Hair follicle dermal papilla cell (primary cell): ENCODE results near the gene ENTR1. TPM values are rescaled to one million over a fixed set of nuclear protein-coding genes. Genes with fewer than 3 reads are reported as not detected.

ENCODE experiments used
- total RNA-seq: library from RNA; depleted of rRNA; stranded (reverse); fragments of >200 nt; gene quantifications from 2 replicates; pipeline ENCODE4 v1.2.3, GENCODE V29; 2012

Gene ENTR1, protein sequence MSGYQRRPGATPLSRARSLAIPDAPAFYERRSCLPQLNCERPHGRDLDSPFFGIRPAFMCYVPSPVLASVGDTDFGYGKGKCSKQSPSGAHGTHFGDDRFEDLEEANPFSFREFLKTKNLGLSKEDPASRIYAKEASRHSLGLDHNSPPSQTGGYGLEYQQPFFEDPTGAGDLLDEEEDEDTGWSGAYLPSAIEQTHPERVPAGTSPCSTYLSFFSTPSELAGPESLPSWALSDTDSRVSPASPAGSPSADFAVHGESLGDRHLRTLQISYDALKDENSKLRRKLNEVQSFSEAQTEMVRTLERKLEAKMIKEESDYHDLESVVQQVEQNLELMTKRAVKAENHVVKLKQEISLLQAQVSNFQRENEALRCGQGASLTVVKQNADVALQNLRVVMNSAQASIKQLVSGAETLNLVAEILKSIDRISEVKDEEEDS
- total RNA-seq, result 26.2 and 33.1 TPM in 2 replicates

DNA sequence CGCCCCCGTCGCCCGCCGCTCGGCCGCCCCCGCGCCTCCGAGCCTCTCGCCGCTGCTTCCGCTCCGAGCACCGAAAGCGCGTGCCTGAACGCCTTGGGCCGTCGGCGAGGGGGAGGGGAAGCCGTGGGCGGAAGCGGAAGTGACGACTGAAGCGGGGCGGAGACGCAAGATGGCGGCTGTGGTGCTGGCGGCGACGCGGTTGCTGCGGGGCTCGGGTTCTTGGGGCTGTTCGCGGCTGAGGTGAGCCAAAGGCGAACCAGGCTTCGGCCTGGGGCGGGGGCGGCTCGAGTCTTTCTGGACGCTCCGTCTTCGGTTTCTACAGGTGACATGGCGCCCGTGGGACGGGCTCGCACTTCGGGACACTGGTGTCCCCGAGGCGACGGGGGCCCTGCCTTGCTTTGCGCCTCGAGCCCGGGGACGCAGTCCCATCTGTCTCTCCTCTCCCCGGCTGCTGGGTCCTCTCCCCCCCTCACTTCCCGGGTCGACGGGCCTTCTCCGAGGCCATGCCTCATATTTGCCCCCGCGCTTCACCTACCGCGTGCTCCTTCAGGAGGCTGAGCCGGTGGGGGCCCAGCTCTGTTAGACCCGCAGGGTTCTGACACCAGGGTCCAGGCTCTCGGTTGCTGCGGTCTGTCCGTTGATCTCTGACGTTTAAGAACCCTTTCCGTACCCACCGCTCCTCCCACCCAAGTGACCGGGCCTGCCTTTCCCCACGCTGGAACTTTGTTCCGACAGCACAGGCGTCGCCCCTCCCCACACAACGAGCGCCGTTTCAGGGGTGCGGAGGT is at the start of gene ENTR1, which contains the start of gene PMPCA:
Gene ENTR1, minus strand, starts transcription at position 115 of the 788 bp plus-strand sequence. CDS start 217 bp downstream, outside the sequence.
Gene PMPCA, plus strand, starts transcription at position 159 of the 788 bp plus-strand sequence. Its CDS starts 11 bp downstream, at position 170.

DNA sequence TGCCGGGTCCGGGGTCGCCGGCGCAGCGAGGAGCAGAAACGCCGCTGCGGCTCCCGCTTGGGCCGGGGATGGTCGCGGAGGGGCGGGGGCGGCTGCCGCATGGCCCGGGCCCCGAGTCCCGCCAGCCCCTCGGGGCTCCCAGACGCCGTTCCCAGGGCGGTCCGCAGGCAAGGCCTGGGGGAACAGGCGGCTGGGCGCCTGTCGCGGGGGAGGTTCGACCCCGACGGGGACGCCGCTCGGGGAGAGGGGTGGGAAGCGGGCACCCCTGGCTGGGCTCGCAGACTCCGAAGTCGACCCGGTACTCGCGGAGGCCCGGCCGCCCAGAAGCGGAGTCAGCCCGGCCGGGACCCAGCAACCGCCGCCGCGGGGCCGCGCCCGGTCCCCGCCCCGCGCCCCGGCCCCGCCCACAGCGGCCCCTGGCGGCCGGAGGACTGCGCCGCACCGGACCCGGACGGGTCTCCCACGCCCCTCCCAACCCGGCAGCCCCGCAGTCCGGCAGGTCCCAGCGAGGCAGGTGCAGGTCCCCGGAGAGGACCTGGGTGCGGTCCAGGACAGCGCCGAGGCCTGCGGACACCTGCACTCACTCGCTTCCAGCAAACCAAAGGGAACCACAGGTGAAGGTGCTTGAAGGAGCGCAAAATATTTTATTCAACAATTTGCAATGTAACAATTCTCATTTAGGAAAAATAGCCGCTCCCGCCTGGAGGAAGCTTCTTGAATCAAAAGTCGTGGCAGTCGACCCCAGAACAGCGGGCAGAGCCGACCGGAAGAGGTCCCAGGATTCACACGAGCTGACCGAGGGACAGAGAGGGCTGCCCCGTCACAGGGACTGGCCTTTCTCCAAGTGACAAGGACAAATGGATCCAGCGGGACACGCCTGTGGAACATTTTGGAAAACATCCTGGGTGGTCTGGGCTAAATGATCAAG is 29.3 kb upstream of the ENTR1 start, which contains the start of gene INPP5E:
Gene INPP5E, minus strand, starts transcription at position 365 of the 928 bp plus-strand sequence. CDS start 426 bp downstream, outside the sequence.

DNA sequence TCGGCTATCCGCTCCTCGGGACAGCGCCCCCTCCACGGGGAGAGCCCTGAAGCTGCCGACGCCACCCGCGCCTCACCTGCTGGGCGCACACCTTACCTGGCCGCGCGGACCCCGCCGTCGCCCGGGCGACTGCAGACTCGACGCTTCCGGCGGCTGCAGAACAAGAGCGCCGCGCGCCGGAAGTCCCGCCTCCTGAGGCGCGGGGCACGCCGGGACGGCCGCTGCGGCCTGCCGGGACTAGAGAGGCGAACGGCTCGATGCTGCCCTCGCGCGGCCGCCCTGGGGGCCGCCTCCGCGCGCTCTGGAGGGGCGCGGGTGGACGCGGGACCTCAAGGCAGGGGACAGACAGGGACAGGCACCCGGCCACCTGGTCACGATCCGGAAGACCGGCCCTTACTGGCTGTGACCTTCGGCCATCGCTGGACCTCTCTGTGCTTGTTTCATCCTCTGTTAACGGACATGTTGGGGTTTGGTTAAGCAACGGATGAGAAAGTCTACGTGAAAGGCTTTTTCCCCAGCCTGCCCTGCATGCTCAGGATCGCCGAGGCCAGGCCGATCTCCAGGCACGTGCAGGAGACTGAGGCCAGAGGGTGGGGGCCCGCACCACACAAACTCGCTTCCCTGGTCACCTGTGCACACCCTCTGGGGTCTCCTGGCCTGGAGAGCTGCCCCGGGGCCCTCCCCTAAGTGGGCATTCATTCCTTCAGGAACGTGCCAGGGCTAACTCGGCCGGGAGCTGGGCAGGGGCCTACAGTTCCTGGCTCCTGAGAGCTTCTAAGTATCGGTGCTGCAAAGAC is 10.2 kb downstream of the ENTR1 start, which contains the start of gene SNAPC4:
Gene SNAPC4, minus strand, starts transcription at position 133 of the 797 bp plus-strand sequence. CDS start 1,742 bp downstream, outside the sequence.

DNA sequence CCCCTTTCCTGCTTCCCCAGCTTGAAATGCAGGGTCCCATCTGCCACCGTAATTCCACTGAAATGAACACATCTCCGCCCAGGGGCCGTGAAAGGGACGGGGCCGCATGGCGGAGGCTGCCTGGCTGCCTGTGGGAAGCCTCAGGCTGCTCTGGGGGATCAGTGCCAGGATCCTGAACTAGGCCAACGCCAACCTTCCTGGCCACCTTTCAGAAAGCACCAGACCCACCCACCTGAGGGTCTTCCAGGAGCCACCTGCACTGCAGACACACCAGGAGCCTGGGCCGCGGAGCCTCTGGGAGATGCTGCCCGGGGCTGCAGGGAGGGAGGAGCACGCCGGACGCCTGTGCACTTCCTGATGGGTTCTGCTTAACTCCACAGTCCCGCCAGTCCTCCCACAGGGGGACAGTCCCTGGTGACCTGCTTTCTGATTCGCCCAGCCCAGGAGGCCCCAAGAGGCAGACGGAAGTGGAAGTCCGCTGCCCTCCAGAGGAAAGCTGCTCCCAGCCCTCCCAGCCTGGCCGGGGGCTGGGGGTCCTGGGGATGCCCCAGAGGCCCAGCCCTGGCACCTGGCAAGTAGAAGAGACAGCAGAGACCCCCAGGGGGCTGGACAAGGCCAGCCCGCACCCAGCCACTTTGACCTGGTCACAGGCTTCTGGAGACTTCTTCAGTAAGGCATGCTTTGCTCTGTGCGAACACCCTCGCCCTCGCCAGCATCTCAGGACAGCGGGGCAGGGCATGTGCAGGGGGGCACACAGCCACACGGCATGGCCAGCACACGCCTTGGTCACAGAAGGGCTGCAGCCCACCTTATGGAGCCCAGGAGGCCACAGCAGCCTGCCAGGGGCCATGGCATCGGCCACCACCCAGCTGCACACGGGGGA is 36.9 kb downstream of the ENTR1 start, which contains the start of gene CARD9:
Gene CARD9, minus strand, starts transcription at position 370 of the 883 bp plus-strand sequence. CDS start 1,591 bp downstream, outside the sequence.

DNA sequence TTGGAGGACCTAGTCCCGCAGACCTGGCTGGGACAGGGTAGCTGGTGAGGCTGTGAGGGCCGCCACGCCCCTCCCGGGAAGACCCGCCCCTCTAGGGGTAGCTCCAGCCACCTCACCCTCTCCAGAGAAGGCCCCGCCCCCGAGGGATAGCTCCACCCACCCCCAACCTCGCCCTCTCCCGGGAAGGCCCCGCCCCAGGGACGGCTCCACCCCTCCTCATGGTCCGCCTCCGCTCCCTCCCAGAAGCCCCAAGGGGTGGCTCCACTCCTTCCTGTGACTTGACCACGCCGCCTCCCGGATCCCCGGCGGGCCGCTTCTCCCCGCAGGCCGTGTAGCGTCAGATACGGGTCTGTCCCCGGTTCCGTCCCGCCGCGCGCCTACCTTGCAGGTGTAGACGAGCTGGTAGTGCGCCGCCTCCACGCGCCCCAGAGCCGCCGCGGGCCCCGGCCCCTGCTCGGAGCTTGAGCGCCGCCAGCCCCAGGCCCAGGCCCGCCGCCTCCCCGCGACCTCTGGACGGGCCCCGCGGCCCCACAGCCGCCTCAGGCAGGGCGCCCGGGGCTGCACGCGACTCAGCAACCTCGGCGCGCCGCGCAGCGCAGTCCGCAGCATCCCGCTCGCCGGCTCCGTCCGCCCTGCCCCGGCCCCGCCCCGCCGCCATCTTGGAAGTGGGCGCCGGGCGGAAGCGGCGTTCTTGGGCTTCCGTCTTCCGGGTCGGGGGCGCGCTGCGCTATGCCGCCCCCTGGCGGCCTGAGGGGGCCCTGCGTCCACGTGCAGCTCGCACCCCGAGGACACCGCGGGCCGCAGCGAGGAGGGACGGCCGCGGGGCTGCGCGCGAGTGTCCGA is 47.1 kb downstream of the ENTR1 start, which contains the start of gene DNLZ:
Gene DNLZ, minus strand, starts transcription at position 639 of the 843 bp plus-strand sequence. Its CDS starts 30 bp downstream, at position 609.

Other genes with a start within 250 kb of the ENTR1 start
- not detected in 2 replicates for gene LHX3, start 205.5 kb downstream of the ENTR1 start, total RNA-seq
- gene QSOX2, start 164.8 kb downstream of the ENTR1 start, total RNA-seq, result 10.9 and 11.5 TPM in 2 replicates
- gene CCDC187, start 106.5 kb downstream of the ENTR1 start, total RNA-seq, result not detected in 2 replicates
- 74.6 and 85.5 TPM in 2 replicates for gene GPSM1, start 83.1 kb downstream of the ENTR1 start, total RNA-seq
- gene DNLZ, start 46.9 kb downstream of the ENTR1 start, total RNA-seq, result 6.0 and 8.8 TPM in 2 replicates
- 2.9 and 3.2 TPM in 2 replicates for gene CARD9, start 36.9 kb downstream of the ENTR1 start, total RNA-seq
- 9.0 and 9.1 TPM in 2 replicates for gene SNAPC4, start 10.4 kb downstream of the ENTR1 start, total RNA-seq
- 36.7 and 37.3 TPM in 2 replicates for gene PMPCA, start within 50 bp of the ENTR1 start, total RNA-seq
- gene INPP5E, start 29.2 kb upstream of the ENTR1 start, total RNA-seq, result 11.9 and 13.1 TPM in 2 replicates
- 43.7 and 53.5 TPM in 2 replicates for gene SEC16A, start 72.4 kb upstream of the ENTR1 start, total RNA-seq
- gene NOTCH1, start 135.4 kb upstream of the ENTR1 start, total RNA-seq, result 8.4 and 15.1 TPM in 2 replicates